ENCODE data around the gene SNRK.

Gene SNRK

GRCh38 chr3:43286115-43286840 is at the start of gene SNRK:
Gene SNRK (plus strand): TSS chr3:43286540. CDS start chr3:43303204, 16,664 bp downstream.
- no peak for DNase-seq

GRCh38 chr3:43238801-43239200 is 47.5 kb upstream of the SNRK start:
- DNase-seq, result no peak

- DNase-seq, result no peak
Observed at GRCh38 chr3:43239755-43240154, 46.6 kb upstream of the SNRK start.

GRCh38 chr3:43243590-43244587 is 42.5 kb upstream of the SNRK start:
- no peak for DNase-seq

GRCh38 chr3:43244694-43245093 is 41.6 kb upstream of the SNRK start:
- DNase-seq, result no peak

- DNase-seq, result no peak
Observed at GRCh38 chr3:43246976-43247375, 39.4 kb upstream of the SNRK start.

- DNase-seq, result no peak
Observed at GRCh38 chr3:43247561-43248184, 38.7 kb upstream of the SNRK start.

- DNase-seq, result no peak
Observed at GRCh38 chr3:43248185-43248583, 38.2 kb upstream of the SNRK start.

GRCh38 chr3:43248973-43249372 is 37.4 kb upstream of the SNRK start:
- no peak for DNase-seq

GRCh38 chr3:43249405-43249804 is 36.9 kb upstream of the SNRK start:
- DNase-seq, result no peak

- no peak for DNase-seq
Observed at GRCh38 chr3:43253294-43253693, 33.0 kb upstream of the SNRK start.

- DNase-seq, result no peak
Observed at GRCh38 chr3:43254125-43254524, 32.2 kb upstream of the SNRK start.

- DNase-seq, result no peak
Observed at GRCh38 chr3:43255662-43256061, 30.7 kb upstream of the SNRK start.

GRCh38 chr3:43256714-43257461 is 29.5 kb upstream of the SNRK start:
- DNase-seq, result no peak

- no peak for DNase-seq
Observed at GRCh38 chr3:43257850-43258249, 28.5 kb upstream of the SNRK start.

- no peak for DNase-seq
Observed at GRCh38 chr3:43259626-43260025, 26.7 kb upstream of the SNRK start.

- DNase-seq, result no peak
Observed at GRCh38 chr3:43260412-43260811, 25.9 kb upstream of the SNRK start.

- DNase-seq, result no peak
Observed at GRCh38 chr3:43262194-43262593, 24.1 kb upstream of the SNRK start.

- DNase-seq, result no peak
Observed at GRCh38 chr3:43266451-43266850, 19.9 kb upstream of the SNRK start.

GRCh38 chr3:43266995-43267394 is 19.3 kb upstream of the SNRK start:
- no peak for DNase-seq

GRCh38 chr3:43268636-43269035 is 17.7 kb upstream of the SNRK start:
- DNase-seq, result no peak

GRCh38 chr3:43270078-43270477 is 16.3 kb upstream of the SNRK start:
- no peak for DNase-seq

GRCh38 chr3:43273416-43273815 is 12.9 kb upstream of the SNRK start:
- DNase-seq, result no peak

Data from NCI-H187 treated with DMSO at 0.1 percent for 48 hours (cell line).